GM15510 (cell line): ENCODE results near the gene AZU1.
A peak's percentile ranks its signal among the peaks of the same experiment; 100 is the strongest.

ENCODE experiments used
- POLR2A ChIP-seq: IDR thresholded peaks from 3 replicates; pipeline ENCODE4 v1.6.1; 2011; ENCODE audit warnings: borderline replicate concordance; ENCODE audit not compliant: insufficient read length; ENCODE audit errors: extremely low read depth

The AZU1 gene

DNA sequence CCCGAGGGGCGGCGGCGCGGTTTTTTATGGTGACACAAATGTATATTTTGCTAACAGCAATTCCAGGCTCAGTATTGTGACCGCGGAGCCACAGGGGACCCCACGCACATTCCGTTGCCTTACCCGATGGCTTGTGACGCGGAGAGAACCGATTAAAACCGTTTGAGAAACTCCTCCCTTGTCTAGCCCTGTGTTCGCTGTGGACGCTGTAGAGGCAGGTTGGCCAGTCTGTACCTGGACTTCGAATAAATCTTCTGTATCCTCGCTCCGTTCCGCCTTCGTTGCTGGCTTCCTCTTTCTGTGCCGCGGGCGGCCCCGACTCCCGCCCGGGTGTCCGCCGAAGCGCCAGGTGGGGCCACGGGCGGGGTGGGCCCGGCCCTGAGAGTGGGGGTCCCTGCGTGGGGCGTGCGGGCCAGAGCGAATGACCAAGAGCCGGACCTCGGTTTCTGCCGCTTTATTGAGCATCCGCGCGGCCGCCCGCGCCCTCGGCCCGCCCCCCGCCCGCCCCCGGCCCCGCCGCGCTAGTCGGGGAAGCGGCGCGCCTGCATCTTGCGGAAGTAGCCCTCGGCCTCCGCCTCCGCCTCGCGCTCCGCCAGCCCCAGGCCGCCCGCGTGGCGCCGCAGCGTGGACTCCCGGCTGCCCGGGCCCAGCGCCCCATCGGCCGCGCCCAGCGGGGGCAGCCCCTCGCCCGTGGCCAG lies 15.4 kb upstream of the AZU1 start:
- TF ChIP-seq POLR2A, result no peak

GRCh38 chr19:812747-813218 lies 14.9 kb upstream of the AZU1 start:
- no peak for TF ChIP-seq POLR2A

- peak; percentile 8 for TF ChIP-seq POLR2A
Measured at GRCh38 chr19:813219-814151, 14.2 kb upstream of the AZU1 start.

DNA sequence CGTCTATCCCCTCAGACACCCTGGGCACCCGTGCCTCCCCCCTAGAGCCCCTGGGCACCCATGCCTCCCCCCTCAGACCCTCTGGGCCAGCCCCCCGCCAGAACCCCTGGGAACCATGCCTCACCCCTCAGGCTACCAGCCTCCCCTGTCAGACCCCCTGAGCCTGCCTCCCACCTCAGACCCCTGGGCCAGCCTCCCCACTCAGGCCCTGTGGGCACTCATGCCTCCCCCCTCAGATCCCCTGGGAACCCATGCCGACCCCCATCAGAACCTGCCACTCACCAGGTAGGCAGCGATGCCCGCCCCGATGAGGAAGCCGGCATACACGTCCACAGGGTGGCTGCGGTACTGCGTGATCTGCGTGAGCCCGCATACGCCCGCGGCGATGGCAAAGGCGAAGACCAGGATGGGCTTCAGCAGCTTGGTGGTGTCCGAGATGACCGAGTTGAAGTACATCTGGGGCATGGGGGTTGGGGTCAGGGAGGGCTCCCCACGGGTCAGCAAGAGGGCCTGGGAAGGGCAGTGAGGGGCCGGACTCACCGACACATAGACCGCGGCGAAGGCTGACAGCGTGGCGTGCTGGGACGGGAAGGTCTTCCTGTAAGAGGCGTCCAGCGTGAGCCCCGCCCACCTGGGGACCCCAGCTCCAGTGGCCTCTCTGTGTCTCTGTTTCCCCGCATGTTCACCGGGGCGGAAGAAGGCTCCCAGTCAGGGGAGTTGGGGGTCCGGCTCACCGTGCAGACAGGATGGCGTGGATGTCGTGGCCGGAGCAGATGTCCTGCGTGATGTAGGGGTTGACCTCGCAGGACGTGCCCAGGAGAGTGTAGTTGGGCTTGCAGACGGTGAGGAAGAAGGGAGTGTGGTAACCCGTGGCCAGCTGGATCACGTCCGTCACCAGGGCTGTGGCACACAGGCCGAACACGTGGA lies 13.2 kb upstream of the AZU1 start:
- TF ChIP-seq POLR2A, result no peak

DNA sequence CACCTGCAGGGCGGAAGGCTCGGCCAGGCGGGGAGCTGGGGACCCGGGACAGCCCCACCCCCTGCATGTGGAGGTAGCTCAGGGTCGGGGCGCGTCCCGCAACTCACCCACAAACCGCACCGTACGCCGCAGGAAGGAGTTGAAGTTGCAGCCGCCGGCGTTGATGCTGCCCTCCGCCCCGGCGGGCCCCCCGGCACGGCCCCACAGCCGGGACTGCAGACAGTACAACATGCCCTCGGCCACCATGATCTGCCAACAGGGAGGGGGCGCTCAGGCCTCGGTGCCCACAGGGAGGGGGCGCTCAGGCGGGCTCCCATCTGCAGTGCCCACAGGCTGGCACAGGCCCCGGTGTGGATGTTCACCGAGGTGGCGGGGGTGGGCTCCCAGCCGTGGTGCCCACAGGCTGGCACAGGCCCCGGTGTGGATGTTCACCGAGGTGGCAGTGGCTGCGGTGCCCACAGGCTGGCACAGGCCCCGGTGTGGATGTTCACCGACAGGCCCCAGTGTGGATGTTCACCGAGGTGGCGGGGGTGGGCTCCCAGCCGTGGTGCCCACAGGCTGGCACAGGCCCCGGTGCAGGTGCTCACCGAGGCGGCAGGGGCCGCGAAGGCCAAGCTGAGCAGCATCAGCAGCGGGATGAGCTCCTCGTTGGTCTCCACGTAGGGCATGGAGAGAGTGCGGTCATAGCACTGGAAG lies 12.4 kb upstream of the AZU1 start:
- TF ChIP-seq POLR2A, result no peak

DNA sequence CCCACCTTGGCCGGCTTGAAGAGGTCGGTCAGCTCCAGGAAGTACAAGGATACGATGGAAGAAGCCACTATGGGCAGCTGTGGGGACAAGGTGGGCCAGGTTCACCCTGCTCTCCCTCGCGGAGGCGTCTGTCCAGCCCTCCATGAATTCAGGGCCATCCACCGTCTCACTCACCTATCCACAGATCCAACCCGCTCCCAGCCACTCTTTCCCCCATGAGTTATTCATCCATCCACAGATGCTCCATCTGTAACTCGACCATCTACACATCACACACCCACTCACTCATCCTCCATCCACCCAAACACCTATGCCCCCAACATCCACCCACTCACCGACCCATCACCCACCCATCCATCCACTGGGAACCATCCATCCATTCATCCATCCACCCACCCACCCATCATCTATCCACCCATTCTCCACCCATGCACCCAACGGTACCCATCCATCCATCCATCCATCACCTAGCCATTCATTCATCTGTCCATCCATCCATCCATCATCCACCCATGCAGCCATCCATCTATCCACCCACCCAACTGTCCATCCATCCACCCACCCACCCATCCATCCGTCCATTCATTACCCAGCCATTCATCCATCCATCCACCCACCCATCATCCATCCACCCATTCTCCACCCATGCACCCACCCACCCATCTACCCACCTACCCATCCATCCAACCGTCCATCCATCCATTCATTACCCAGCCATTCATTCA lies 11.7 kb upstream of the AZU1 start:
- no peak for TF ChIP-seq POLR2A

- no peak for TF ChIP-seq POLR2A
Measured at GRCh38 chr19:816500-816857, 11.2 kb upstream of the AZU1 start.

GRCh38 chr19:821231-821824 lies 6.3 kb upstream of the AZU1 start:
- no peak for TF ChIP-seq POLR2A

DNA sequence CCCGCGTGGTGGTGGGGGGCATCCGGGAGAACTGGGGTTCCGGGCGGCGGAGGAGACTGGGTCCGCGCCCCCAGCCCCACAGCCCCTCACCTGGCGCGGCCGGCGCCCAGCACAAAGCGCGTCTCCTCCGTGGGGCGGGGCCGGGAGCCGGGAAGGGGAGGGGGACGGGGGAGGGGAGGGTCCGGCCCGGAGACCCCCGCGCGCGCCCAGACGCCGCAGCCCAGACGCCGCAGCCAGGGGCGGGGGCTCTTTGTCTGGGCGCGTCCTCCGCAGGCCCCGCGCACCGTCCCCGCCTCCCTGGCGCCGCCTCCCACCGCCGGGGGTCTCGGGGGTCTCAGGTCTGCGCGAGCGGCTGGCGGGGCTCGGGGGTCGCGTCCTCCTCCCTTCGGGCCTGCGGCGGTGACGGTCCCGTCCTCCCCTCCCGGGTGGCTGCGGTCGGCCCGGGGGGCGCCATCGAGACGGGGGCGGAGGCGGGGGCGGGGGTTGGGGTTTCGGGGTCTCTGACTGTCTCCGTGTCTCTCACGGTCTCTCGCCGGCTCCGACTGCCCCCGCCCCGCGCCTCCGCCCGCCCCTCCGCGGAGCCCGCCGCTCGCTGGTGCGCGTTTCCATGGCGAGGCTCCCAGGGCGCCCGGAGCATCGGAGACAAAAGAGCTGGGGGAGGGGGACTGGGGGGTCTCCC lies 5.7 kb upstream of the AZU1 start, which contains the start of gene PLPPR3:
Gene PLPPR3, minus strand, starts transcription at position 131 of the 679 bp plus-strand sequence. CDS start 396 bp downstream, outside the sequence.
- no peak for TF ChIP-seq POLR2A

DNA sequence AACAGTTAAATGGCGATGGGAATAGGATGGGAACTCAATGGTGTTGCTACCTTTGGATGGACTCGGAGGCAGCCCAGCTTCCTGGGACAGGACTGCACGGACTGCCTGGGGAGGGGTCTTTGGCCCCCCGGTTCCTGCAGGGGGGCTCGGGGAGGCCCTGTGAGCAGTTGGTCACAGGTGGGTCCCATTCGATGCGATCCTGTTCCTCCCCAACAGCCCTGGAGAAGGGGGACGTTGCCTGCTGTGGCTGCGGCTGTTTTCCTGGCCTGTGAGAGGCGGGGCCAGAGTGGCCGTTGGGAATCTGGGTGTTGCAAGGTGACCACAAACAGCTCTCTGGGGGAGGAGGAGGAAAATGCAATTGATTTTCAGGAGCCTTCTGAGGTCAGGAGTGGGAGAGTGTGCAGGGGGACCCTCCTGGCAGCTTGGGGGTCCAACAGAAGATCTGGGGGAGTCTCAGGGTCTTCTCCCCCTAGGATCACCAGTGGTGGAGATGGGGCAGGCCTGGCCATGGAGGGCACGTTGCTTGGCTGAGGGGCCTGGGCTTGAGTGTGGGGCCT lies 4.0 kb upstream of the AZU1 start:
- no peak for TF ChIP-seq POLR2A

DNA sequence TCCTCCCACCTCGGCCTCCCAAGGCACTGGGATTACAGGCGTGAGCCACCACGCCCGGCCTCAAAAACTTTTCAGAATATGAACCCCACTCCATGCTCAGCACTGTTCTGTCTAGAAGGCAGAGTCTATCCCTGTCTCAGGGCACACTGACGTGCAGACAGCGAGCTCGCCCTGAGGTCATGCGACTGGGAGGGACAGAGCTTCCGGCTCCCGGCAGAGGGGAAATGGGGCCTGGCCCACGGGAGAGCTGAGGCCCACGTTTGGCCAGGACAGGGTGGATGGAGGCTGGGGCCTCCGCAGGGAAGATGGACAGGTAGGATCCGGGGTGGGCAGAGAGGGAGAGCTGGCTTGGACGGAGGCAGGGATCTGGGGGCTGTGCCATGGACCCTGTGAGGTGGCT lies 2.8 kb upstream of the AZU1 start:
- no peak for TF ChIP-seq POLR2A
